SH-SY5Y (cell line): ENCODE data around the gene ZBTB47.

Experiments
- GATA2 ChIP-seq: IDR thresholded peaks from 2 replicates; pipeline ENCODE4 v1.6.1; 2011; ENCODE audit warnings: mild to moderate bottlenecking, low read depth, low read length
- GATA3 ChIP-seq: IDR thresholded peaks from 2 replicates; pipeline ENCODE4 v1.6.1; 2011; ENCODE audit warnings: low read depth, mild to moderate bottlenecking, low read length, moderate library complexity

DNA sequence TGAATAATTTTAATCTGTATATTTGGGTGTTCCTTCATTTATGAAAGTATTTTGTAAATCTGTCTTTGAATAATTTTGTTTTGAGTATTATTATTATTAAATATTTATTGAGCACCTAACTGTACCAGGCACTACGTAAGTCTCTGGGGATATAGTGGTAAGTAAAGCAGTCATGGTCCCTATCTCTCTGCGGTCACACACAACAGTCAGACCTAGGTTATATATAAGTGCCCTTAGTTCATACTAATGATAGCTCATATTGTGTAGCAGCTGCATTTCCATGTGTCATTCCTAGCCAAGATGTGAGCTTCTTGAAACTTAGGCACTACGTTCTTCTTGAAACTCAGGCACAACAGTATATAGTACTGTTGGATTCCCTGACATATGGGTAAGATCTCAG lies 40.6 kb upstream of the ZBTB47 start:
- TF ChIP-seq GATA3 (no peak), GATA2 (no peak)
